PC-9 (cell line): ENCODE measurements around the gene LGALS1. TPM values are rescaled to one million over a fixed set of nuclear protein-coding genes. Genes with fewer than 3 reads are reported as not detected.
"Not testable (repeated sequence)": the region's sequence is repeated elsewhere in the genome, so short reads cannot be mapped to it uniquely, and the experiment has no call there.

Experiments used
- BruUV-seq: library from RNA; stranded (reverse); fragments of 400-500 nt; replicated peaks from 2 replicates; lab custom pipeline; 2021; lab: Mats Ljungman, UMichigan
- CTCF ChIA-PET: fragments of 300-600 bp; sonication (Branson Sonifier 250); formaldehyde crosslinking; loops from one replicate; lab custom pipeline; 2022; ENCODE audit warnings: antibody characterized with exemption; lab: Charles Lee
- POLR2A ChIA-PET: fragments of 300-600 bp; sonication (Branson Sonifier 250); formaldehyde crosslinking; loops from one replicate; lab custom pipeline; 2022; ENCODE audit warnings: antibody characterized with exemption; ENCODE audit not compliant: unreplicated experiment; lab: Charles Lee
- DNase-seq, 2 experiments: peaks; one replicate each; pipeline versions ENCODE4 v3.0.0 to v3.0.0-alpha.2; 2015 to 2022; ENCODE audit warnings: mixed read lengths in 1 of 2
- H2AFZ ChIP-seq: fragments of 200-600 bp; sonication (generic); 2 replicates; pipeline ENCODE4 v1.8.1; 2017; ENCODE audit warnings: antibody characterized with exemption
- H3F3A ChIP-seq: fragments of 200-600 bp; sonication (generic); 2 replicates; pipeline ENCODE4 v1.8.1; 2017; ENCODE audit warnings: antibody characterized with exemption, mild to moderate bottlenecking, low read depth; ENCODE audit not compliant: insufficient read depth
- H3K27ac ChIP-seq: fragments of 200-600 bp; sonication (generic); 2 replicates; pipeline ENCODE4 v1.6.1; 2016; ENCODE audit warnings: mixed run types
- H3K27me3 ChIP-seq: fragments of 200-600 bp; sonication (generic); 2 replicates; pipeline ENCODE4 v1.6.1; 2016; ENCODE audit warnings: low read depth, mixed run types; ENCODE audit not compliant: insufficient read depth
- H3K36me3 ChIP-seq: fragments of 200-600 bp; sonication (generic); 2 replicates; pipeline ENCODE4 v1.6.1; 2016; ENCODE audit warnings: low read depth, mixed run types
- H3K4me1 ChIP-seq: fragments of 200-600 bp; sonication (generic); replicated peaks from 2 replicates; pipeline ENCODE4 v1.6.1; 2016; ENCODE audit warnings: mixed run types; ENCODE audit not compliant: insufficient read depth
- H3K4me2 ChIP-seq: fragments of 200-600 bp; sonication (generic); 2 replicates; pipeline ENCODE4 v1.6.1; 2017; ENCODE audit warnings: mixed run types
- H3K4me3 ChIP-seq: fragments of 200-600 bp; sonication (generic); 2 replicates; pipeline ENCODE4 v1.6.1; 2016; ENCODE audit warnings: mixed run types
- H3K79me2 ChIP-seq: fragments of 200-600 bp; sonication (generic); 2 replicates; pipeline ENCODE4 v1.6.1; 2017; ENCODE audit warnings: low read depth, mixed run types
- H3K9me2 ChIP-seq: fragments of 200-600 bp; sonication (generic); 2 replicates; pipeline ENCODE4 v1.8.1; 2017; ENCODE audit warnings: mild to moderate bottlenecking; ENCODE audit not compliant: insufficient read depth
- H3K9me3 ChIP-seq: fragments of 200-600 bp; sonication (generic); 2 replicates; pipeline ENCODE4 v1.8.1; 2016; ENCODE audit warnings: low read depth; ENCODE audit not compliant: insufficient read depth
- H4K20me1 ChIP-seq: fragments of 200-600 bp; sonication (generic); 2 replicates; pipeline ENCODE4 v1.8.1; 2017; ENCODE audit not compliant: insufficient read depth
- CTCF ChIP-seq: fragments of 200-600 bp; sonication (generic); conservative IDR thresholded peaks from 2 replicates; pipeline ENCODE4 v1.6.1; 2017; ENCODE audit warnings: mixed run types, antibody characterized with exemption, mild to moderate bottlenecking, moderate library complexity
- EZH2 ChIP-seq: fragments of 200-600 bp; sonication (generic); IDR thresholded peaks from 2 replicates; pipeline ENCODE4 v1.8.0; 2017; ENCODE audit warnings: antibody characterized with exemption, low read depth
- intact Hi-C: fragments of 100-400 bp; cut with micrococcal nuclease; formaldehyde crosslinking; loops from one replicate; pipeline ENCODE4 v1.10.0; 2022; ENCODE audit not compliant: unreplicated experiment
- total RNA-seq: library from RNA; stranded (reverse); gene quantifications from 2 replicates; pipeline ENCODE4 v1.2.3, GENCODE V29; 2021

The LGALS1 gene
- total RNA-seq, 1 experiment from 2014 or later, result 791 TPM

GRCh38 chr22:37654563-37655251, 20.7 kb upstream of the LGALS1 start:
- no peaks in the 10 kb centered on the region for H3K9me2 ChIP-seq
- H3K9me3 ChIP-seq, result no peaks in the 10 kb centered on the region
- H2AFZ ChIP-seq, result no peak overlapping the region
- H3K27me3 ChIP-seq, result no peaks in the 10 kb centered on the region
- ChIA-PET CTCF (interaction anchor here (0.6 kb wide), 1 partner anchor 971 kb away, joined by 3 read pairs; no protein-coding TSS in a partner anchor), POLR2A (interaction anchor here (0.5 to 0.6 kb wide), 2 partner anchors 153 to 225 kb away, joined by 3 to 4 read pairs; partner anchors contain the start of gene GCAT)
- H3K27ac ChIP-seq, result no peak overlapping the region
- H4K20me1 ChIP-seq, result peaks cover 3% of the 10 kb centered on the region
- H3K4me2 ChIP-seq, result no peak overlapping the region
- no peak for DNase-seq
- TF ChIP-seq CTCF, result no peak
- no peak for TF ChIP-seq EZH2
- no peak overlapping the region for H3K4me3 ChIP-seq
- BruUV-seq, result no TSS peak
- H3K36me3 ChIP-seq, result 0 out of 2 replicates have a peak, but pooled peaks cover 5% of the 10 kb centered on the region
- intact Hi-C loops, result no loop called here
- H3K79me2 ChIP-seq, result peaks cover 7% of the 10 kb centered on the region
- H3F3A ChIP-seq, result peaks cover 22% of the 10 kb centered on the region
- peaks cover 11% of the 10 kb centered on the region for H3K4me1 ChIP-seq

GRCh38 chr22:37655252-37655563, 20.2 kb upstream of the LGALS1 start:
- Histone ChIP-seq H3K36me3 (0 out of 2 replicates have a peak, but pooled peaks cover 5% of the 10 kb centered on the region), H3K9me2 (no peaks in the 10 kb centered on the region), H3K27ac (no peak overlapping the region), H4K20me1 (peaks cover 8% of the 10 kb centered on the region), H3F3A (peaks cover 25% of the 10 kb centered on the region), H3K9me3 (no peaks in the 10 kb centered on the region), H3K4me3 (no peak overlapping the region), H3K4me2 (no peak overlapping the region), H3K4me1 (peaks cover 16% of the 10 kb centered on the region), H2AFZ (no peak overlapping the region), H3K27me3 (no peaks in the 10 kb centered on the region), H3K79me2 (peaks cover 12% of the 10 kb centered on the region)
- no peak for TF ChIP-seq EZH2
- TF ChIP-seq CTCF, result no peak
- POLR2A ChIA-PET, result no interaction called here
- CTCF ChIA-PET, result no interaction called here
- no peak for DNase-seq
- no TSS peak for BruUV-seq
- intact Hi-C loops, result no loop called here

- BruUV-seq, H3K4me2 ChIP-seq, H3K27me3 ChIP-seq, intact Hi-C loops, H3K27ac ChIP-seq, H3K4me3 ChIP-seq, CTCF ChIA-PET, DNase-seq, H3K36me3 ChIP-seq, H2AFZ ChIP-seq, H3K9me2 ChIP-seq, H3K9me3 ChIP-seq: not testable (repeated sequence)
- POLR2A ChIA-PET, result interaction anchor here (0.7 kb wide), 1 partner anchor 131 kb away, joined by 4 read pairs; no protein-coding TSS in a partner anchor
- peaks cover 28% of the 10 kb centered on the region for H3K4me1 ChIP-seq
- H4K20me1 ChIP-seq, result peaks cover 14% of the 10 kb centered on the region
- peaks cover 25% of the 10 kb centered on the region for H3K79me2 ChIP-seq
- peaks cover 25% of the 10 kb centered on the region for H3F3A ChIP-seq
Measured at GRCh38 chr22:37656583-37656982, 18.9 kb upstream of the LGALS1 start.
